Middle frontal gyrus (tissue), 1 donor: ENCODE results near the gene CCDC183.
A peak's percentile ranks its signal among the peaks of the same experiment; 100 is the strongest.
"Not testable (repeated sequence)": the region's sequence is repeated elsewhere in the genome, so short reads cannot be mapped to it uniquely, and the experiment has no call there.

Experiments
- DNase-seq: peaks from one replicate; pipeline ENCODE4 v3.0.0-alpha.2; 2015; ENCODE audit warnings: low spot score; ENCODE audit errors: extremely low spot score

Gene CCDC183

GRCh38 chr9:136784249-136784996, 11.7 kb upstream of the CCDC183 start:
- no peak for DNase-seq

GRCh38 chr9:136784997-136785361, 11.2 kb upstream of the CCDC183 start:
- DNase-seq: no peak

GRCh38 chr9:136785565-136786355, 10.4 kb upstream of the CCDC183 start:
- DNase-seq: not testable (repeated sequence)

GRCh38 chr9:136786451-136786850, 9.7 kb upstream of the CCDC183 start:
- peak; percentile 17 for DNase-seq

GRCh38 chr9:136786983-136787382, 9.2 kb upstream of the CCDC183 start:
- DNase-seq: not testable (repeated sequence)

GRCh38 chr9:136787690-136788400, 8.3 kb upstream of the CCDC183 start:
- peak; percentile 69 for DNase-seq

GRCh38 chr9:136788644-136789522, 7.3 kb upstream of the CCDC183 start:
- DNase-seq: not testable (repeated sequence)

GRCh38 chr9:136789523-136789937, 6.6 kb upstream of the CCDC183 start:
- no peak for DNase-seq

GRCh38 chr9:136790640-136791515, 5.3 kb upstream of the CCDC183 start, which contains the start of gene TMEM141:
TMEM141 (plus strand) TSS chr9:136791344; CDS start chr9:136791371, 27 bp downstream.
- DNase-seq: peak; percentile 96

- no peak for DNase-seq
Observed at GRCh38 chr9:136791516-136792276, 4.4 kb upstream of the CCDC183 start.

- no peak for DNase-seq
Observed at GRCh38 chr9:136792321-136793085, 3.6 kb upstream of the CCDC183 start.

- no peak for DNase-seq
Observed at GRCh38 chr9:136793086-136793946, 2.8 kb upstream of the CCDC183 start.

GRCh38 chr9:136794281-136794999, 1.7 kb upstream of the CCDC183 start:
- DNase-seq: no peak

GRCh38 chr9:136795000-136795348, 1.2 kb upstream of the CCDC183 start:
- DNase-seq: no peak

GRCh38 chr9:136796775-136797347, 723 bp downstream of the CCDC183 start:
- DNase-seq: not testable (repeated sequence)

GRCh38 chr9:136798708-136799078, 2.6 kb downstream of the CCDC183 start:
- no peak for DNase-seq
